GM12878 (cell line): Measurements from ENCODE around the gene AOPEP. TPM values are rescaled to one million over a fixed set of nuclear protein-coding genes. Genes with fewer than 3 reads are reported as not detected.

Experiments used
- ATAC-seq: fragments of 200-7000 bp; cut with Tn5 transposase; 3 replicates; pipeline ENCODE4 v1.9.1; 2020; ENCODE audit warnings: mild to moderate bottlenecking, moderate library complexity
- BruUV-seq: library from RNA; stranded (reverse); fragments of 400-500 nt; replicated peaks from 2 replicates; lab custom pipeline; 2021; lab: Mats Ljungman, UMichigan
- CTCF ChIA-PET: fragments of 300-600 bp; sonication (Branson Sonifier 250); formaldehyde crosslinking; extraction: SDS; loops from one replicate; lab custom pipeline; 2021; ENCODE audit warnings: inconsistent platforms; lab: Yijun Ruan, JAX
- POLR2A ChIA-PET: fragments of 350-600 bp; formaldehyde crosslinking; extraction: SDS; loops from one replicate; lab custom pipeline; 2021; ENCODE audit warnings: inconsistent platforms; lab: Charles Lee
- RAD21 ChIA-PET: fragments of 300-600 bp; sonication (Branson Sonifier 250); formaldehyde crosslinking; loops from one replicate; lab custom pipeline; 2023; ENCODE audit warnings: antibody characterized with exemption; ENCODE audit not compliant: unreplicated experiment; lab: Charles Lee
- SMC1A ChIA-PET: fragments of 300-600 bp; sonication (Branson Sonifier 250); formaldehyde crosslinking; loops from one replicate; lab custom pipeline; 2023; ENCODE audit not compliant: unreplicated experiment, uncharacterized antibody; lab: Charles Lee
- DNase-seq: peaks from one replicate; pipeline ENCODE4 v3.0.0-alpha.2; 2011; ENCODE audit warnings: low read depth, low spot score
- FAIRE-seq: peaks from 3 replicates; lab custom pipeline; 2011; peaks lifted over from hg19 to GRCh38; lab: Jason Lieb, UNC
- H2AFZ ChIP-seq: 2 replicates; pipeline ENCODE4 v1.6.0; 2011; ENCODE audit warnings: low read depth, low read length, control low read depth; ENCODE audit not compliant: control insufficient read depth
- H3K27ac ChIP-seq: 2 replicates; pipeline ENCODE4 v1.5.1; 2011; ENCODE audit warnings: control low read depth; ENCODE audit not compliant: control insufficient read depth, insufficient read depth
- H3K27me3 ChIP-seq, 2 experiments: replicated peaks in 1 of 2; 2 replicates each; pipeline versions ENCODE4 v1.6.0 to v1.6.1; 2011; ENCODE audit warnings: low read length in 1 of 2; ENCODE audit not compliant: control insufficient read depth in 2 of 2, insufficient read depth in 2 of 2
- H3K36me3 ChIP-seq, 2 experiments: 2 replicates each; pipeline ENCODE4 v1.5.1; 2011; ENCODE audit warnings: low read length in 1 of 2; ENCODE audit not compliant: control insufficient read depth in 2 of 2, insufficient read depth in 2 of 2
- H3K4me1 ChIP-seq: 2 replicates; pipeline ENCODE4 v1.6.1; 2011; ENCODE audit warnings: mild to moderate bottlenecking, low read length, moderate library complexity, mixed read lengths; ENCODE audit not compliant: control insufficient read depth, insufficient read depth
- H3K4me2 ChIP-seq: 2 replicates; pipeline ENCODE4 v1.6.0; 2011; ENCODE audit warnings: control low read depth; ENCODE audit not compliant: control insufficient read depth, insufficient read depth
- H3K4me3 ChIP-seq: fragments of 200-600 bp; sonication (generic); 2 replicates; pipeline ENCODE4 v1.5.1; 2016
- H3K79me2 ChIP-seq: 2 replicates; pipeline ENCODE4 v1.6.0; 2011; ENCODE audit warnings: low read length; ENCODE audit not compliant: control insufficient read depth, insufficient read depth
- H3K9ac ChIP-seq: 2 replicates; pipeline ENCODE4 v1.8.0; 2011; ENCODE audit warnings: low read length, control low read depth, mixed read lengths; ENCODE audit not compliant: control insufficient read depth, insufficient read depth
- H3K9me3 ChIP-seq: replicated peaks from 3 replicates; pipeline ENCODE4 v1.5.1; 2011; ENCODE audit warnings: mild to moderate bottlenecking, low read length; ENCODE audit not compliant: control insufficient read depth, insufficient read depth
- H4K20me1 ChIP-seq: 2 replicates; pipeline ENCODE4 v1.6.0; 2011; ENCODE audit not compliant: control insufficient read depth, insufficient read depth
- CHD2 ChIP-seq: IDR thresholded peaks from 2 replicates; pipeline ENCODE4 v1.6.1; 2011; ENCODE audit warnings: low read depth, low read length, improper control_type of control experiment, borderline replicate concordance
- CUX1 ChIP-seq: IDR thresholded peaks from 2 replicates; pipeline ENCODE4 v1.6.1; 2012; ENCODE audit warnings: improper control_type of control experiment, low read depth, low read length; ENCODE audit not compliant: insufficient replicate concordance
- KDM1A ChIP-seq: fragments of 200-600 bp; sonication (generic); IDR thresholded peaks from 2 replicates; pipeline ENCODE4 v1.6.1; 2016; ENCODE audit warnings: borderline replicate concordance
- NR2F1 ChIP-seq: fragments of 450-650 bp; conservative IDR thresholded peaks from 2 replicates; pipeline ENCODE4 v1.6.1; 2017; ENCODE audit warnings: mild to moderate bottlenecking
- RELA ChIP-seq: fragments of 450-650 bp; IDR thresholded peaks from 2 replicates; pipeline ENCODE4 v1.8.0; 2014; ENCODE audit warnings: borderline replicate concordance; ENCODE audit not compliant: partially characterized antibody
- RUNX3 ChIP-seq: IDR thresholded peaks from 2 replicates; pipeline ENCODE4 v1.6.1; 2012; ENCODE audit warnings: low read length, inconsistent platforms
- ZNF622 ChIP-seq: fragments of 450-650 bp; IDR thresholded peaks from 2 replicates; pipeline ENCODE4 v1.6.1; 2017; ENCODE audit warnings: mild to moderate bottlenecking, inconsistent platforms
- WGBS: methylation state at CpG from one replicate; pipeline ENCODE4 v1.1.6; 2016; ENCODE audit warnings: low lambda C conversion rate; ENCODE audit not compliant: insufficient replicate concordance, insufficient coverage; ENCODE audit errors: missing lambda C conversion rate; 5-methylcytosine and 5-hydroxymethylcytosine counted together
- in situ Hi-C: fragments of 300-500 bp; cut with MboI; formaldehyde crosslinking; loops from 9 replicates; pipeline ENCODE4 v1.14.3; 2018; ENCODE audit warnings: mixed read lengths
- intact Hi-C: fragments of 100-400 bp; cut with micrococcal nuclease; formaldehyde crosslinking; loops from one replicate; pipeline ENCODE4 v1.14.2; 2022; ENCODE audit not compliant: unreplicated experiment
- polyA plus RNA-seq, 11 experiments: library from polyadenylated mRNA; depleted of rRNA in 4 of 11; unstranded in 6 of 11; stranded (reverse) in 5 of 11; fragments of >200 nt; fragmentation: Nextera tagmentation in 4 of 11; fragmentation: Illumina TruSeq in 1 of 11; extraction: Ambion mirVana in 4 of 11; extraction: Trizol in 1 of 11; gene quantifications; 1 replicate in 1 of 11; 2 replicates in 10 of 11; pipeline versions ENCODE4 v1.2.1 to v1.2.3, GENCODE V29; 2011 to 2016; ENCODE audit warnings: inconsistent platforms in 2 of 11, missing spikeins in 2 of 11, low read depth in 1 of 11
- total RNA-seq, 4 experiments: library from RNA; depleted of rRNA in 3 of 4; stranded (reverse); fragments of >200 nt in 3 of 4; fragmentation: Illumina TruSeq in 1 of 4; extraction: Trizol in 1 of 4; gene quantifications; 2 replicates each; pipeline versions ENCODE4 v1.2.1 to v1.2.3, GENCODE V29; 2013 to 2021
- TF ChIP-seq, protein P1 (sequence below): fragments of 450-650 bp; IDR thresholded peaks from 2 replicates; pipeline ENCODE4 v1.6.1; 2017; ENCODE audit warnings: mild to moderate bottlenecking, moderate library complexity

The AOPEP gene
- total and polyA plus RNA-seq, 10 of the 15 experiments (the other 5 are each of a cell fraction or from before 2014, with no cell fraction given) = 2.3 to 16.9 (median 10.1) TPM

GRCh38 chr9:94798708-94799107 is 72.2 kb downstream of the AOPEP start:
- ChIA-PET SMC1A (interaction anchor here (1.1 to 4.7 kb wide), 7 partner anchors 13 to 119 kb away, joined by 3 to 19 read pairs (median 4); no protein-coding TSS in a partner anchor), CTCF (interaction anchor here (0.6 kb wide), 2 partner anchors 16 to 332 kb away, joined by 3 to 4 read pairs; no protein-coding TSS in a partner anchor), RAD21 (interaction anchor here (1.0 to 1.1 kb wide), 3 partner anchors 10 to 329 kb away, joined by 3 to 4 read pairs (median 3); no protein-coding TSS in a partner anchor)
- intact Hi-C loops = no loop called here
- in situ Hi-C loops = no loop called here
- H3K27me3 ChIP-seq = no peaks in the 10 kb centered on the region
- peaks cover 30% of the 10 kb centered on the region for H3K4me1 ChIP-seq
- BruUV-seq = no TSS peak
- H3K9ac ChIP-seq = no peak overlapping the region
- no peak overlapping the region for H3K27ac ChIP-seq
- H4K20me1 ChIP-seq = no peaks in the 10 kb centered on the region
- no peaks in the 10 kb centered on the region; a peak in 1 of 4 replicates for H3K36me3 ChIP-seq
- DNase-seq = no peak
- H3K79me2 ChIP-seq = no peaks in the 10 kb centered on the region
- no peak for FAIRE-seq
- peak; percentile 66; the same call in 1 of the 2 replicates for TF ChIP-seq NR2F1
- TF ChIP-seq RELA = no peak
- TF ChIP-seq CUX1 = no peak
- no peak for TF ChIP-seq KDM1A
- TF ChIP-seq RUNX3 = no peak
- TF ChIP-seq, protein P1, sequence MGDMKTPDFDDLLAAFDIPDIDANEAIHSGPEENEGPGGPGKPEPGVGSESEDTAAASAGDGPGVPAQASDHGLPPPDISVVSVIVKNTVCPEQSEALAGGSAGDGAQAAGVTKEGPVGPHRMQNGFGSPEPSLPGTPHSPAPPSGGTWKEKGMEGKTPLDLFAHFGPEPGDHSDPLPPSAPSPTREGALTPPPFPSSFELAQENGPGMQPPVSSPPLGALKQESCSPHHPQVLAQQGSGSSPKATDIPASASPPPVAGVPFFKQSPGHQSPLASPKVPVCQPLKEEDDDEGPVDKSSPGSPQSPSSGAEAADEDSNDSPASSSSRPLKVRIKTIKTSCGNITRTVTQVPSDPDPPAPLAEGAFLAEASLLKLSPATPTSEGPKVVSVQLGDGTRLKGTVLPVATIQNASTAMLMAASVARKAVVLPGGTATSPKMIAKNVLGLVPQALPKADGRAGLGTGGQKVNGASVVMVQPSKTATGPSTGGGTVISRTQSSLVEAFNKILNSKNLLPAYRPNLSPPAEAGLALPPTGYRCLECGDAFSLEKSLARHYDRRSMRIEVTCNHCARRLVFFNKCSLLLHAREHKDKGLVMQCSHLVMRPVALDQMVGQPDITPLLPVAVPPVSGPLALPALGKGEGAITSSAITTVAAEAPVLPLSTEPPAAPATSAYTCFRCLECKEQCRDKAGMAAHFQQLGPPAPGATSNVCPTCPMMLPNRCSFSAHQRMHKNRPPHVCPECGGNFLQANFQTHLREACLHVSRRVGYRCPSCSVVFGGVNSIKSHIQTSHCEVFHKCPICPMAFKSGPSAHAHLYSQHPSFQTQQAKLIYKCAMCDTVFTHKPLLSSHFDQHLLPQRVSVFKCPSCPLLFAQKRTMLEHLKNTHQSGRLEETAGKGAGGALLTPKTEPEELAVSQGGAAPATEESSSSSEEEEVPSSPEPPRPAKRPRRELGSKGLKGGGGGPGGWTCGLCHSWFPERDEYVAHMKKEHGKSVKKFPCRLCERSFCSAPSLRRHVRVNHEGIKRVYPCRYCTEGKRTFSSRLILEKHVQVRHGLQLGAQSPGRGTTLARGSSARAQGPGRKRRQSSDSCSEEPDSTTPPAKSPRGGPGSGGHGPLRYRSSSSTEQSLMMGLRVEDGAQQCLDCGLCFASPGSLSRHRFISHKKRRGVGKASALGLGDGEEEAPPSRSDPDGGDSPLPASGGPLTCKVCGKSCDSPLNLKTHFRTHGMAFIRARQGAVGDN = no peak
- no peak for TF ChIP-seq CHD2
- no peak for TF ChIP-seq ZNF622
- TF ChIP-seq, all 136 proteins: peak for 1
- Histone ChIP-seq H3K4me3 (no peak overlapping the region), H2AFZ (no peak overlapping the region), H3K4me2 (no peak overlapping the region), H3K9me3 (peaks cover 1% of the 10 kb centered on the region; the same call in 1 of the 3 replicates)
- POLR2A ChIA-PET = interaction anchor here (1.2 kb wide), 1 partner anchor 13 kb away, joined by 4 read pairs; no protein-coding TSS in a partner anchor
- ATAC-seq = peak; percentile 8
- WGBS = 88% methylated on average over 2 of the region's 2 CpGs
